K562 (cell line): Measurements from ENCODE around the gene CYP26A1. TPM values are rescaled to one million over a fixed set of nuclear protein-coding genes. Genes with fewer than 3 reads are reported as not detected.

Source experiments
- BMI1 ChIP-seq: fragments of 150-350 bp; IDR thresholded peaks from 2 replicates; pipeline ENCODE4 v1.6.1; 2014; ENCODE audit warnings: low read length
- ESRRB ChIP-seq: fragments of 250-450 bp; sonication (Bioruptor Pico); IDR thresholded peaks from 2 replicates; pipeline ENCODE4 v1.5.0; 2020; ENCODE audit warnings: mild to moderate bottlenecking, moderate library complexity, borderline replicate concordance
- HMGN3 ChIP-seq: IDR thresholded peaks from 2 replicates; pipeline ENCODE4 v1.6.1; 2011; ENCODE audit warnings: borderline replicate concordance, low read depth, mild to moderate bottlenecking, mixed read lengths, low read length; ENCODE audit not compliant: insufficient read length; ENCODE audit errors: extremely low read depth
- HNRNPL ChIP-seq: fragments of 200-400 bp; formaldehyde crosslinking; IDR thresholded peaks from 2 replicates; pipeline ENCODE4 v1.6.1; 2017; ENCODE audit warnings: low read depth, mild to moderate bottlenecking, low read length
- KDM5B ChIP-seq: fragments of 200-600 bp; sonication (generic); IDR thresholded peaks from 2 replicates; pipeline ENCODE4 v1.6.1; 2012; ENCODE audit warnings: low read depth, mild to moderate bottlenecking, moderate library complexity, low read length, control low read depth, inconsistent platforms; ENCODE audit not compliant: insufficient replicate concordance
- LEF1 ChIP-seq: fragments of 450-650 bp; IDR thresholded peaks from 2 replicates; pipeline ENCODE4 v1.6.1; 2016; ENCODE audit warnings: mild to moderate bottlenecking
- POLR2G ChIP-seq: fragments of 200-400 bp; formaldehyde crosslinking; IDR thresholded peaks from 2 replicates; pipeline ENCODE4 v1.6.1; 2017; ENCODE audit warnings: low read depth, mild to moderate bottlenecking, antibody characterized with exemption, low read length, moderate library complexity
- STAT5A ChIP-seq: IDR thresholded peaks from 2 replicates; pipeline ENCODE4 v1.6.1; 2012; ENCODE audit warnings: low read length, inconsistent platforms, borderline replicate concordance
- TEAD4 ChIP-seq, 2 experiments: sonication (generic) in 1 of 2; formaldehyde crosslinking in 1 of 2; IDR thresholded peaks; 2 replicates each; pipeline versions ENCODE4 v1.6.1 to v1.8.0; 2012 to 2022; ENCODE audit warnings: borderline replicate concordance in 1 of 2, inconsistent platforms in 1 of 2, low read length in 1 of 2, mild to moderate bottlenecking in 1 of 2, missing genetic modification reagents in 1 of 2
- TFAP4 ChIP-seq: sonication (generic); formaldehyde crosslinking; IDR thresholded peaks from 2 replicates; pipeline ENCODE4 v1.8.0; 2022; ENCODE audit warnings: missing genetic modification reagents, mild to moderate bottlenecking, moderate library complexity, borderline replicate concordance
- TGIF2 ChIP-seq: sonication (generic); formaldehyde crosslinking; IDR thresholded peaks from 2 replicates; pipeline ENCODE4 v1.8.1; 2022; ENCODE audit warnings: mild to moderate bottlenecking, missing genetic modification reagents, moderate library complexity
- TOE1 ChIP-seq, 2 experiments: fragments of 450-650 bp in 1 of 2; sonication (generic) in 1 of 2; formaldehyde crosslinking in 1 of 2; IDR thresholded peaks; 2 replicates each; pipeline versions ENCODE4 v1.7.1 to v1.8.0; 2016 to 2022; ENCODE audit warnings: borderline replicate concordance in 2 of 2, mild to moderate bottlenecking in 2 of 2, antibody characterized with exemption in 1 of 2, inconsistent platforms in 1 of 2, low read depth in 1 of 2, missing genetic modification reagents in 1 of 2, moderate library complexity in 1 of 2
- ZNF140 ChIP-seq: fragments of 250-450 bp; sonication (Bioruptor Pico); IDR thresholded peaks from 2 replicates; pipeline ENCODE4 v1.8.0; 2021; ENCODE audit warnings: moderate library complexity, mild to moderate bottlenecking, inconsistent platforms
- ZNF589 ChIP-seq: fragments of 200-800 bp; sonication (Bioruptor generic); IDR thresholded peaks from 2 replicates; pipeline ENCODE4 v1.6.1; 2016; ENCODE audit warnings: low read depth, missing genetic modification characterization, missing compliant biosample characterization
- polyA plus RNA-seq, 8 experiments: library from polyadenylated mRNA; depleted of rRNA in 4 of 8; stranded (reverse) in 5 of 8; unstranded in 3 of 8; fragments of >200 nt; fragmentation: Nextera tagmentation in 2 of 8; fragmentation: Illumina TruSeq in 1 of 8; extraction: Ambion mirVana in 2 of 8; extraction: Trizol in 1 of 8; gene quantifications; 2 replicates each; pipeline versions ENCODE4 v1.2.1 to v1.2.3, GENCODE V29; 2011 to 2014; ENCODE audit warnings: inconsistent platforms in 1 of 8, missing spikeins in 1 of 8
- total RNA-seq, 7 experiments: library from RNA; depleted of rRNA in 6 of 7; stranded (reverse); fragments of >200 nt in 6 of 7; fragmentation: Illumina TruSeq in 2 of 7; extraction: Trizol in 2 of 7; gene quantifications; 2 replicates each; pipeline versions ENCODE4 v1.2.1 to v1.2.3, GENCODE V29; 2011 to 2021; ENCODE audit warnings: low replicate concordance in 1 of 7
- TF ChIP-seq, protein P1 (sequence below), 2 experiments: fragments of 450-650 bp; IDR thresholded peaks; 2 replicates each; pipeline ENCODE4 v1.6.1; 2016; ENCODE audit warnings: mild to moderate bottlenecking in 2 of 2, borderline replicate concordance in 1 of 2, low read depth in 1 of 2, moderate library complexity in 1 of 2

The CYP26A1 gene
- total and polyA plus RNA-seq, 9 of the 15 experiments (the other 6 are each of a cell fraction or from before 2014, with no cell fraction given): 0.11 to 5.1 (median 1.6) TPM

DNA sequence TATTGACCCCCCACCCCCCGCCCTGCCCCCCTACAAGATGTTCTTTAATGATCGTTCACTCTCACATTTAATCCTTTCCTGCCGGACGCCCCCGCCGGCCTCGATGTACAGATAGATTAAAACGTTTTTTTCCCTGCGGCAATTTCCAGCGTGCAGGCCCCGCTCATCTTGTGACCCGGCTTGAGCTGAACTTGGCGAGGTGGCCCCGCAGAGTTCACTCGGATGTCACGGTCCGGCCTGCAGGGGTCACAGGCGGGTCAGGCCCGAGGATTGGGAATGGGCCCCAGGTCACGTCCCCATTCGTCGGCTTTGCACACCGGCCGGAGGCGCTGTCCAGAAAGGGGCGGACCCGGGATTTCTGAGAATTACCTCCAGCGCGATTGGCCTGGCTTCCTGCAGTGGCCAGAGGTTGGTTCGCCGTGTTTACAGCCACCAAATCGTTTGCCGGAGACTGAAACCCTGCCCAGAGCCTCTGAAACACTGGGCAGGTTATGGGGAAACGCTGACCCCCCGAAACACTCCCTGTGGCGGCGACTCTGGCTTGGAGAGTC is 1.9 kb upstream of the CYP26A1 start (continued):
- TF ChIP-seq, protein P1, sequence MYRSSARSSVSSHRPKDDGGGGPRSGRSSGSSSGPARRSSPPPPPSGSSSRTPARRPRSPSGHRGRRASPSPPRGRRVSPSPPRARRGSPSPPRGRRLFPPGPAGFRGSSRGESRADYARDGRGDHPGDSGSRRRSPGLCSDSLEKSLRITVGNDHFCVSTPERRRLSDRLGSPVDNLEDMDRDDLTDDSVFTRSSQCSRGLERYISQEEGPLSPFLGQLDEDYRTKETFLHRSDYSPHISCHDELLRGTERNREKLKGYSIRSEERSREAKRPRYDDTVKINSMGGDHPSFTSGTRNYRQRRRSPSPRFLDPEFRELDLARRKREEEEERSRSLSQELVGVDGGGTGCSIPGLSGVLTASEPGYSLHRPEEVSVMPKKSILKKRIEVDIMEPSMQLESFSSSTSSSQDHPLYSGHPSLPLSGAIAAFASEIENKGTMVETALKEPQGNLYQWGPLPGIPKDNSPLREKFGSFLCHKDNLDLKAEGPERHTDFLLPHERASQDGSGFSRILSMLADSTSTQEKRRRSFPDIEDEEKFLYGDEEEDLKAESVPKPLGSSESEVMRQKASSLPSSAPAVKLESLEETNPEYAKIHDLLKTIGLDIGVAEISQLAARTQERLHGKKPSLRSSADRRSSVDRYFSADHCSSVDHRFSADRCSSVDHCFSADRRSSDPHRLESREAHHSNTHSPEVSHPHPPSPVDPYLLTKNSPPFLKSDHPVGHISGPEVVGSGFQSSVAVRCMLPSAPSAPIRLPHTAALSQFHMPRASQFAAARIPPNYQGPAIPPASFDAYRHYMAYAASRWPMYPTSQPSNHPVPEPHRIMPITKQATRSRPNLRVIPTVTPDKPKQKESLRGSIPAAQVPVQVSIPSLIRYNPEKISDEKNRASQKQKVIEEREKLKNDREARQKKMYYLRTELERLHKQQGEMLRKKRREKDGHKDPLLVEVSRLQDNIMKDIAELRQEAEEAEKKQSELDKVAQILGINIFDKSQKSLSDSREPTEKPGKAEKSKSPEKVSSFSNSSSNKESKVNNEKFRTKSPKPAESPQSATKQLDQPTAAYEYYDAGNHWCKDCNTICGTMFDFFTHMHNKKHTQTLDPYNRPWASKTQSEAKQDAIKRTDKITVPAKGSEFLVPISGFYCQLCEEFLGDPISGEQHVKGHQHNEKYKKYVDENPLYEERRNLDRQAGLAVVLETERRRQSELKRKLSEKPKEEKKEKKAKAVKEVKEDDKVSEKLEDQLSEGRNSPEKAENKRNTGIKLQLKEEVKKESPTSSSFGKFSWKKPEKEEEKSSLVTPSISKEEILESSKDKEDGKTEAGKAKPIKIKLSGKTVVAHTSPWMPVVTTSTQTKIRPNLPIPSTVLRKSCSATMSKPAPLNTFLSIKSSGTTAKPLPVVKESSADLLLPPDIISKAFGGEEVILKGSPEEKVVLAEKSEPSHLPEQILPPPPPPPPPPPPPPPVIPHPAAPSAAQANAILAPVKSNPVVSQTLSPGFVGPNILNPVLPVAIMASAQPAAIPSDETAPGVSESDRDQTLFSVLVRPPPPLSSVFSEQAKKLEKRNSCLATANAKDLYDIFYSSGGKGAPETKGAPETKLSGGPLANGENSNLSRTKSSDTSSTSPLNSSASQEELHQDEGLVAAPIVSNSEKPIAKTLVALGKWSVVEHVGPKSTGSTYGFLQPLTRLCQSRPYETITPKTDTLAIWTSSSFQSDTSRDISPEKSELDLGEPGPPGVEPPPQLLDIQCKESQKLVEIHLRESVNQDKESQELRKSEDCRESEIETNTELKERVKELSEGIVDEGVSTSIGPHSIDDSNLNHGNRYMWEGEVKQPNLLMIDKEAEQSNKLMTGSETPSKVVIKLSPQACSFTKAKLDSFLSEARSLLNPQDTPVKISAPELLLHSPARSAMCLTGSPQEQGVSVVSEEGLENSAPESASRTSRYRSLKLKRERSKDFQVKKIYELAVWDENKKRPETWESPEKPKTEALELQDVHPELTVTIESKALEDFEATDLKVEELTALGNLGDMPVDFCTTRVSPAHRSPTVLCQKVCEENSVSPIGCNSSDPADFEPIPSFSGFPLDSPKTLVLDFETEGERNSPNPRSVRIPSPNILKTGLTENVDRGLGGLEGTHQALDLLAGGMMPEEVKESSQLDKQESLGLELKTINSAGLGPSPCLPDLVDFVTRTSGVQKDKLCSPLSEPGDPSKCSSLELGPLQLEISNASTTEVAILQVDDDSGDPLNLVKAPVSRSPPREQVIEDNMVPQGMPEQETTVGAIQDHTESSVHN (IDR thresholded peaks at IDR 0.05; ENCODE audit: borderline replicate concordance in 1 of 2, low read depth in 1 of 2): no peak
- peak; percentile 75; the same call in 1 of the 2 replicates for TF ChIP-seq LEF1
- TF ChIP-seq TOE1 (IDR thresholded peaks at IDR 0.05; ENCODE audit: borderline replicate concordance): peak; percentile 59; the same call in 1 of the 2 replicates
- no peak for TF ChIP-seq TOE1 (CRISPR knock-in tag; IDR thresholded peaks at IDR 0.05; ENCODE audit: borderline replicate concordance, low read depth)
- TF ChIP-seq ZNF140 (CRISPR knock-in tag): no peak
- TF ChIP-seq POLR2G: peak; percentile 77
- TF ChIP-seq HMGN3: peak; percentile 94
- no peak for TF ChIP-seq ZNF589 (CRISPR knock-in tag)
- 0 out of 2 replicates have a peak, but pooled peaks have one; percentile 5 for TF ChIP-seq TEAD4 (IDR thresholded peaks at IDR 0.05; ENCODE audit: low read length)
- no peak for TF ChIP-seq TEAD4 (CRISPR knock-in tag; IDR thresholded peaks at IDR 0.05; ENCODE audit: borderline replicate concordance)
- peak; percentile 77 for TF ChIP-seq TFAP4 (CRISPR knock-in tag)
- no peak for TF ChIP-seq TGIF2 (CRISPR knock-in tag)
- no peak for TF ChIP-seq ESRRB (CRISPR knock-in tag)
- TF ChIP-seq KDM5B: no peak
- peak; percentile 78 for TF ChIP-seq STAT5A
- TF ChIP-seq HNRNPL: no peak
- TF ChIP-seq BMI1: no peak
